Measurements from ENCODE around the gene KRTAP5-11.

KRTAP5-11 gene

GRCh38 chr11:71548120-71548519 lies 34.6 kb downstream of the KRTAP5-11 start, which contains the start of gene KRTAP5-9:
KRTAP5-9 (plus strand) TSS chr11:71548420; CDS start chr11:71548658, 238 bp downstream.
- Histone ChIP-seq H3K36me3 (no peaks in the 10 kb centered on the region), H3K9me3 (peaks cover 0 to 3% (median 0%) of the 10 kb centered on the region in 3 donors), H3K4me3 (no peak within 1 kb of the TSS), H3K4me1 (no peaks in the 10 kb centered on the region), H3K27me3 (peaks cover 0 to 14% of the 10 kb centered on the region in 2 donors), H3K27ac (no peak within 1 kb of the TSS)
- intact Hi-C loops (cut with DNase I; ENCODE audit: low total_unique reads), result no loop called here
- TF ChIP-seq CTCF (IDR thresholded peaks at IDR 0.05), result no peak
- DNase-seq, result no peak

GRCh38 chr11:71545405-71545966 lies 37.2 kb downstream of the KRTAP5-11 start:
- Histone ChIP-seq H3K27ac (no peak overlapping the region), H3K9me3 (peaks cover 0 to 3% (median 0%) of the 10 kb centered on the region in 3 donors), H3K27me3 (peaks cover 0 to 14% of the 10 kb centered on the region in 2 donors), H3K4me1 (no peaks in the 10 kb centered on the region), H3K36me3 (no peaks in the 10 kb centered on the region), H3K4me3 (no peak overlapping the region)
- no peak for DNase-seq
- intact Hi-C loops (cut with DNase I; ENCODE audit: low total_unique reads), result no loop called here
- TF ChIP-seq CTCF (IDR thresholded peaks at IDR 0.05), result no peak

- no peak overlapping the region for H3K4me3 ChIP-seq
- H3K36me3 ChIP-seq, result no peaks in the 10 kb centered on the region
- no peak for DNase-seq
- H3K9me3 ChIP-seq, result peaks cover 0 to 3% (median 0%) of the 10 kb centered on the region in 3 donors
- intact Hi-C loops (cut with DNase I; ENCODE audit: low total_unique reads), result no loop called here
- H3K4me1 ChIP-seq, result no peaks in the 10 kb centered on the region
- no peak for TF ChIP-seq CTCF (IDR thresholded peaks at IDR 0.05)
- peaks cover 0 to 14% of the 10 kb centered on the region in 2 donors for H3K27me3 ChIP-seq
- H3K27ac ChIP-seq, result no peak overlapping the region
Measured at GRCh38 chr11:71544525-71545214, 38.0 kb downstream of the KRTAP5-11 start.

GRCh38 chr11:71543866-71544265 lies 38.8 kb downstream of the KRTAP5-11 start:
- Histone ChIP-seq H3K27ac (no peak overlapping the region), H3K27me3 (peaks cover 0 to 14% of the 10 kb centered on the region in 2 donors), H3K36me3 (no peaks in the 10 kb centered on the region), H3K4me3 (no peak overlapping the region), H3K9me3 (peaks cover 0 to 3% (median 0%) of the 10 kb centered on the region in 3 donors), H3K4me1 (no peaks in the 10 kb centered on the region)
- intact Hi-C loops (cut with DNase I; ENCODE audit: low total_unique reads), result no loop called here
- DNase-seq, result no peak
- no peak for TF ChIP-seq CTCF (IDR thresholded peaks at IDR 0.05)

GRCh38 chr11:71542879-71543777 lies 39.5 kb downstream of the KRTAP5-11 start:
- H3K4me1 ChIP-seq, result no peaks in the 10 kb centered on the region
- DNase-seq, result no peak
- no peaks in the 10 kb centered on the region for H3K36me3 ChIP-seq
- no peak overlapping the region for H3K27ac ChIP-seq
- peaks cover 0 to 3% (median 0%) of the 10 kb centered on the region in 3 donors for H3K9me3 ChIP-seq
- peaks cover 0 to 11% of the 10 kb centered on the region in 2 donors for H3K27me3 ChIP-seq
- no peak for TF ChIP-seq CTCF (IDR thresholded peaks at IDR 0.05)
- intact Hi-C loops (cut with DNase I; ENCODE audit: low total_unique reads), result no loop called here
- no peak overlapping the region for H3K4me3 ChIP-seq

All from tibial artery (tissue), 4 donors.